Measurements from ENCODE around the gene RALB. TPM values are rescaled to one million over a fixed set of nuclear protein-coding genes. Genes with fewer than 3 reads are reported as not detected.

Gene RALB
- total RNA-seq, 1 donor from 2014 or later, result 40.4 TPM

DNA sequence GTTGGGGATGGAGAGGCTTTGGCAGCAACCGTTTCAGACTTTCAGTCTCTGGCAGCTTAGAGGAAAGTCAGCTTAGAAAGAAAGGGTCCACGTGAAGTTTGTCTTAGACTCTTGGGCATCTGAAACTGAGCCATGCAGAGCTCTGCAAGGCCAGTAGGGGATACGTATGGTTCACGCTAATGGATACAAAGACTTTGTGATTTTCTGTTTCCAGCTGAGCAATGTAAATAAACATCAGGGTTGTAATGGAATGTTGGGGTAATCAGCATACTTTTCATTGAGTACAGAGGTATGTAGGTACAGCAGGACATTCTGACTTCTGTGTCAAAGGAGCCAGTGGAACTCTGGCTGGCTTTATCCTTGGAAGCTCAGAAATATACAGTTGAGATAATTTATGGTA, 31.0 kb downstream of the RALB start:
- H3K27me3 Mint-ChIP-seq, result no peaks in the 10 kb centered on the region
- peaks cover 19% of the 10 kb centered on the region for H3K4me1 Mint-ChIP-seq (ENCODE audit: unreplicated experiment)
- H3K36me3 Mint-ChIP-seq, result peaks cover 24% of the 10 kb centered on the region
- H3K27ac Mint-ChIP-seq, result no peak overlapping the region
- TF ChIP-seq, protein P1, sequence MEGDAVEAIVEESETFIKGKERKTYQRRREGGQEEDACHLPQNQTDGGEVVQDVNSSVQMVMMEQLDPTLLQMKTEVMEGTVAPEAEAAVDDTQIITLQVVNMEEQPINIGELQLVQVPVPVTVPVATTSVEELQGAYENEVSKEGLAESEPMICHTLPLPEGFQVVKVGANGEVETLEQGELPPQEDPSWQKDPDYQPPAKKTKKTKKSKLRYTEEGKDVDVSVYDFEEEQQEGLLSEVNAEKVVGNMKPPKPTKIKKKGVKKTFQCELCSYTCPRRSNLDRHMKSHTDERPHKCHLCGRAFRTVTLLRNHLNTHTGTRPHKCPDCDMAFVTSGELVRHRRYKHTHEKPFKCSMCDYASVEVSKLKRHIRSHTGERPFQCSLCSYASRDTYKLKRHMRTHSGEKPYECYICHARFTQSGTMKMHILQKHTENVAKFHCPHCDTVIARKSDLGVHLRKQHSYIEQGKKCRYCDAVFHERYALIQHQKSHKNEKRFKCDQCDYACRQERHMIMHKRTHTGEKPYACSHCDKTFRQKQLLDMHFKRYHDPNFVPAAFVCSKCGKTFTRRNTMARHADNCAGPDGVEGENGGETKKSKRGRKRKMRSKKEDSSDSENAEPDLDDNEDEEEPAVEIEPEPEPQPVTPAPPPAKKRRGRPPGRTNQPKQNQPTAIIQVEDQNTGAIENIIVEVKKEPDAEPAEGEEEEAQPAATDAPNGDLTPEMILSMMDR (conservative IDR thresholded peaks at IDR 0.05), result peak; percentile 65
- no peak overlapping the region for H3K4me3 Mint-ChIP-seq
- H3K9me3 Mint-ChIP-seq, result no peaks in the 10 kb centered on the region
- no peak for DNase-seq (ENCODE audit: extremely low spot score, unreplicated experiment)

DNA sequence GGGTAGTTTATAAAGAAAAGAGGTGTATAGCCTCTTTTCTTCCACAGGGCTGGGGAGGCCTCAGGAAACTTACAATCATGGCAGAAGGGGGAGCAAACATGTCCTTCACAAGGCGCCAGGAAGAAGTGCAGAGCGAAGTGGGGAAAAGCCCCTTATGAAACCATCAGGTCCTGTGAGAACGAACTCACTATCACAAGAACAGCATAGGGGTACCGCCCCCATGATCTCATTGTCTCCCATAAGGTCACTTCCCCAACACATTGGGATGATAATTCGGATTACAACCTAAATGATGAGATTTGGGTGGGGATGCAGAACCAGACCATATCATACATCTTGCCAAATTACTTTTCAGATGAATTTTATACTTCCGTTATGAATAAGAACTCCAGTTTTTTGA, 32.4 kb downstream of the RALB start:
- Mint-ChIP-seq H3K4me1 (ENCODE audit: unreplicated experiment) (peaks cover 19% of the 10 kb centered on the region), H3K4me3 (no peak overlapping the region), H3K9me3 (no peaks in the 10 kb centered on the region), H3K27me3 (no peaks in the 10 kb centered on the region), H3K27ac (no peak overlapping the region), H3K36me3 (peaks cover 16% of the 10 kb centered on the region)
- TF ChIP-seq, protein P1 (conservative IDR thresholded peaks at IDR 0.05), result no peak
- DNase-seq (ENCODE audit: extremely low spot score, unreplicated experiment), result no peak

DNA sequence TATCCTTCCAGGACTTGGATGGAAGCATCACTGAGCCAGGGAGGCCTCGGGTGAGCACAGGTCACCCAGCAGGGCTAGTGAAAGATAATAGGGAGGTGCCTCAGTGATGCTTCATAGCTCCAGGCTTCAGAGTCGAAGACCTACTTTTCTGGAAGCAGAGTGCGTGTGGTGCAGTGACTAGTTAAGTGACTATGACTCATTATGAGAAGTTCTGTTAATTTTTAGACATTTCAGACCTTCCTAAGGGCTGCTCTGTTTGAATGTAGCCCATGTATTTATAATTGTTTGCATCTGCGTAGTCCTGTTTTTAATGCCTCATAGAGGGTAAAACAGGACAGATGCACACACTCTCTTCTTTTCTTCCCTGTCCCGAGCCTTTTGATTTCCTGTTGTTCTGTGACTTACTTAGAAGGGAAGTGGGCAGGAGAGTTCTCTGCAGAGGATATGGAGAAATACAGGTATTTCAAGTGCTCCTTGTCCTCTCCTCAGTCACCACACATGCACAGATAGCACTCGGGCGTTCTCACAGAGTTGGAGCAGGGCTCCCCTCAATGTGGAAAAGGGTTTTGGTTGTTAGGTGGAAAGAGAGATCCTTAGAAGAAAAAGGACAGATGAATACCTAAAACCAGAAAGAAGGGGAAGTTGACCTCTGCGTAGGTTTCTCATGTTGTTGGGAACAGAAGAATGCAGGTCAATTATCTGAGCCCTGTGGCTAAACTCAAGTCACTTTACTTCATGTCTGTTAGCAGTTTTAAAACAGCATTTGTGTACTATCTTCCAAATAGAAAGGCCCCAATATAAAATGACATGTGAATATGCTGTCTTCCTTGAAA, 34.7 kb downstream of the RALB start:
- H3K4me1 Mint-ChIP-seq (ENCODE audit: unreplicated experiment), result peaks cover 31% of the 10 kb centered on the region
- H3K27ac Mint-ChIP-seq, result peak overlapping the region; percentile 94
- no peak for DNase-seq (ENCODE audit: extremely low spot score, unreplicated experiment)

DNA sequence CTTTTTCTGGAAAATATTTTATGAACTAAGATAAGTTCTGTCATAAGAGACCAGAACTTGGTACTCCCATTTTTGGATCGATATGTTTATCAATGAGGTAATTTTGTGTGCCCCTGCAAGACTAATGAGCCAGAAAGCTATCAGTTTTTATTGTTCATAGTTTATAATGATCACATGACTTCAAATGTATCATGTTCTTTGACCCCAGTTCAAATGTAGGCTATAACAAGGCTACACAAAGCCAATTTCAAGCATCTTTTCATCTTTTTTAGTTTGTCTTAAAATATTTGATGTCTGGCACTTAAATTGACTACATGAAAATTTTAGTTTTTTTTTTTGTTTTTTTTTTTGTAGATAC, 35.3 kb downstream of the RALB start:
- H3K27ac Mint-ChIP-seq, result peak overlapping the region; percentile 94
- TF ChIP-seq, protein P1 (conservative IDR thresholded peaks at IDR 0.05), result no peak
- peaks cover 26% of the 10 kb centered on the region for H3K36me3 Mint-ChIP-seq
- no peaks in the 10 kb centered on the region for H3K27me3 Mint-ChIP-seq
- H3K4me1 Mint-ChIP-seq (ENCODE audit: unreplicated experiment), result peaks cover 28% of the 10 kb centered on the region
- H3K4me3 Mint-ChIP-seq, result peak overlapping the region; percentile 67
- no peak for DNase-seq (ENCODE audit: extremely low spot score, unreplicated experiment)
- no peaks in the 10 kb centered on the region for H3K9me3 Mint-ChIP-seq

More for the DNA sequence above, 34.7 kb downstream of the RALB start:
- H3K27me3 Mint-ChIP-seq, result no peaks in the 10 kb centered on the region
- TF ChIP-seq, protein P1 (conservative IDR thresholded peaks at IDR 0.05), result no peak
- peak overlapping the region; percentile 67 for H3K4me3 Mint-ChIP-seq
- no peaks in the 10 kb centered on the region for H3K9me3 Mint-ChIP-seq
- H3K36me3 Mint-ChIP-seq, result peaks cover 26% of the 10 kb centered on the region

DNA sequence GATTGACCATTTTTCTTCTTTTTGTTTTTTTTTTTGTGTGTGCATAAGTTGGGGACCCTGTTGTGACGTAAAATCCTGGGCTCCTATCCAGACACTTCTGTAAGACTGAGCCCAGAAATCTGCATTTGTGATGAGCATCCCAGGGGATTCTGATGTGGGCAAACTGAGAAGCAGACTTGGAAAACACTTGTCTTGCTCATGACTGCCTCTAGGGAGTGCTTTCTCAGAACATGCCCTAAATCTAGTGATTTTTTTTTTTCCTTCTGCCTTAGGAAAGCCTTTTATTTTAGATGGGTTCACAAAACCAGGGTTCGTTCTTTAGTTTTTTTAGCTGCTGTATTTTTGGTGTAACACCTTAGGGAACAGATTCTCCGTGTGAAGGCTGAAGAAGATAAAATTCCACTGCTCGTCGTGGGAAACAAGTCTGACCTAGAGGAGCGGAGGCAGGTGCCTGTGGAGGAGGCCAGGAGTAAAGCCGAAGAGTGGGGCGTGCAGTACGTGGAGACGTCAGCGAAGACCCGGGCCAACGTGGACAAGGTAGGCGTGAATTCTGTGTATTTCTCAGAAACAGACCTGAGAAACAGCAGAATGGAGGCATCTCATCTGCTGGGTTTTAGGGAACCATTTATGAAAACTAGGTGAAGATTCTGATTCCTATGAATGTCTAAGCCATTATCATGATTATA, 36.7 kb downstream of the RALB start:
- Mint-ChIP-seq H3K4me1 (ENCODE audit: unreplicated experiment) (peaks cover 35% of the 10 kb centered on the region), H3K27me3 (no peaks in the 10 kb centered on the region), H3K36me3 (peaks cover 33% of the 10 kb centered on the region), H3K27ac (peak overlapping the region; percentile 15), H3K4me3 (no peak overlapping the region), H3K9me3 (no peaks in the 10 kb centered on the region)
- DNase-seq (ENCODE audit: extremely low spot score, unreplicated experiment), result no peak
- TF ChIP-seq, protein P1 (conservative IDR thresholded peaks at IDR 0.05), result peak; percentile 50

All from type B pancreatic cell (in vitro differentiated cells).